Lung (tissue), 12 donors: ENCODE results near the gene DEFB115. TPM values are rescaled to one million over a fixed set of nuclear protein-coding genes. Genes with fewer than 3 reads are reported as not detected.
"Not testable (repeated sequence)": the region's sequence is repeated elsewhere in the genome, so short reads cannot be mapped to it uniquely, and the experiment has no call there.

Experiments used
- ATAC-seq: fragments of 200-7000 bp; cut with Tn5 transposase; one replicate; pipeline ENCODE4 v1.9.1; 2020; ENCODE audit warnings: moderate number of reproducible peaks; ENCODE audit not compliant: insufficient read depth, low FRiP score
- DNase-seq, 3 donors: peaks; one replicate each; pipeline ENCODE4 v3.0.0-alpha.2; 2013 to 2017
- H3K27ac ChIP-seq, 2 donors: one replicate each; pipeline ENCODE4 v1.5.1; 2013; ENCODE audit warnings: mild to moderate bottlenecking in 2 of 2, moderate library complexity in 2 of 2, control low read depth in 1 of 2, inconsistent platforms in 1 of 2, low read depth in 1 of 2, low read length in 1 of 2
- H3K27me3 ChIP-seq, 3 donors: one replicate each; pipeline ENCODE4 v1.5.1; 2013; ENCODE audit warnings: low read length in 2 of 3; ENCODE audit not compliant: control insufficient read depth in 3 of 3, insufficient read depth in 3 of 3
- H3K36me3 ChIP-seq, 4 donors: one replicate each; pipeline ENCODE4 v1.5.1; 2013; ENCODE audit warnings: low read length in 4 of 4, mild to moderate bottlenecking in 1 of 4, moderate library complexity in 1 of 4; ENCODE audit not compliant: control insufficient read depth in 4 of 4, insufficient read depth in 4 of 4
- H3K4me1 ChIP-seq, 5 donors: one replicate each; pipeline ENCODE4 v1.5.1; 2013; ENCODE audit warnings: low read length in 5 of 5, mild to moderate bottlenecking in 2 of 5, moderate library complexity in 1 of 5; ENCODE audit not compliant: control insufficient read depth in 5 of 5, insufficient read depth in 5 of 5
- H3K4me3 ChIP-seq: one replicate; pipeline ENCODE4 v1.5.1; 2013; ENCODE audit warnings: mild to moderate bottlenecking, control low read depth, moderate library complexity
- H3K9ac ChIP-seq, 2 donors: one replicate each; pipeline ENCODE4 v1.5.1; 2013; ENCODE audit warnings: low read length in 2 of 2, control low read depth in 1 of 2; ENCODE audit not compliant: insufficient read depth in 1 of 2
- H3K9me3 ChIP-seq, 4 donors: one replicate each; pipeline ENCODE4 v1.5.1; 2013; ENCODE audit warnings: low read length in 3 of 4, mild to moderate bottlenecking in 1 of 4, moderate library complexity in 1 of 4; ENCODE audit not compliant: control insufficient read depth in 4 of 4, insufficient read depth in 3 of 4
- WGBS, 2 donors: extraction: QIAGEN DNeasy Blood & Tissue Kit; methylation state at CpG; one replicate each; pipeline ENCODE4 v1.1.7; 2013; 5-methylcytosine and 5-hydroxymethylcytosine counted together
- polyA plus RNA-seq, 2 donors: library from polyadenylated mRNA; stranded (reverse); fragments of 200-250 nt; gene quantifications; one replicate each; pipeline ENCODE4 v1.2.1, GENCODE V29; 2013
- total RNA-seq, 2 donors: library from RNA; depleted of rRNA in 1 of 2; stranded (reverse); fragments of >200 nt in 1 of 2; gene quantifications; one replicate each; pipeline ENCODE4 v1.2.1, GENCODE V29; 2014 to 2021
- TF ChIP-seq, protein P1 (sequence below): IDR thresholded peaks from 2 replicates; pipeline ENCODE4 v1.5.1; 2012; ENCODE audit warnings: mild to moderate bottlenecking; ENCODE audit errors: control extremely low read depth, extremely low read depth
- donor health status: control.
- donor health status: control.
- donor health status: Bipolar disorder and iron deficiency.
- donor health status: healthy.
- donor health status: DM: yes; HTN: yes; CAD: no.

Gene DEFB115
- total and polyA plus RNA-seq, 4 donors: not detected

DNA sequence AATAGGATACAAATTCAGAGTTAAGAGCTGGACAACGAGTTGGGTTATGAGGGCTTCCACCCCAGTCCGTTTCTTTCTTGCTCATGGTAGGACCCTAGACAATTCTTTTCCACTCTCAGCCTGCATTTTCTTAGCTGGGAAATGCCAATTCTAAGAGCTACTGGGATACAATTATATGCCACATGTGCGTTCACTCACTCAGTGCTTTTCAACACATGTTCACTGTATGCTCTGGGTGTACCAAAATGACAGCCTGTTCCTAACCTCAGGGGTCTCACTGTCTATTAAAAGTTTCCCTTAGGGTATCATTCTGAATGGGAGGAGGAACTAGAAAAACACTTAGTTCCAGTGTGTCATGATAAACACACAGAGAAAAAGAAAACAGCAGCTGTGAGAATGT lies 505 bp upstream of the DEFB115 start:
- WGBS, 2 donors: 40 to 44% methylated on average over 3 of the region's 3 CpGs
- H3K4me1 ChIP-seq: no peaks in the 10 kb centered on the region
- no peaks in the 10 kb centered on the region for H3K36me3 ChIP-seq
- H3K9ac ChIP-seq: no peak overlapping the region
- DNase-seq (no peak), ATAC-seq (no peak)
- TF ChIP-seq, protein P1, sequence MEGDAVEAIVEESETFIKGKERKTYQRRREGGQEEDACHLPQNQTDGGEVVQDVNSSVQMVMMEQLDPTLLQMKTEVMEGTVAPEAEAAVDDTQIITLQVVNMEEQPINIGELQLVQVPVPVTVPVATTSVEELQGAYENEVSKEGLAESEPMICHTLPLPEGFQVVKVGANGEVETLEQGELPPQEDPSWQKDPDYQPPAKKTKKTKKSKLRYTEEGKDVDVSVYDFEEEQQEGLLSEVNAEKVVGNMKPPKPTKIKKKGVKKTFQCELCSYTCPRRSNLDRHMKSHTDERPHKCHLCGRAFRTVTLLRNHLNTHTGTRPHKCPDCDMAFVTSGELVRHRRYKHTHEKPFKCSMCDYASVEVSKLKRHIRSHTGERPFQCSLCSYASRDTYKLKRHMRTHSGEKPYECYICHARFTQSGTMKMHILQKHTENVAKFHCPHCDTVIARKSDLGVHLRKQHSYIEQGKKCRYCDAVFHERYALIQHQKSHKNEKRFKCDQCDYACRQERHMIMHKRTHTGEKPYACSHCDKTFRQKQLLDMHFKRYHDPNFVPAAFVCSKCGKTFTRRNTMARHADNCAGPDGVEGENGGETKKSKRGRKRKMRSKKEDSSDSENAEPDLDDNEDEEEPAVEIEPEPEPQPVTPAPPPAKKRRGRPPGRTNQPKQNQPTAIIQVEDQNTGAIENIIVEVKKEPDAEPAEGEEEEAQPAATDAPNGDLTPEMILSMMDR: no peak
- H3K27ac ChIP-seq: no peak overlapping the region
- H3K4me3 ChIP-seq: no peak overlapping the region
- H3K27me3 ChIP-seq: no peaks in the 10 kb centered on the region
- H3K9me3 ChIP-seq: peaks cover 0 to 19% (median 1%) of the 10 kb centered on the region in 4 donors

DNA sequence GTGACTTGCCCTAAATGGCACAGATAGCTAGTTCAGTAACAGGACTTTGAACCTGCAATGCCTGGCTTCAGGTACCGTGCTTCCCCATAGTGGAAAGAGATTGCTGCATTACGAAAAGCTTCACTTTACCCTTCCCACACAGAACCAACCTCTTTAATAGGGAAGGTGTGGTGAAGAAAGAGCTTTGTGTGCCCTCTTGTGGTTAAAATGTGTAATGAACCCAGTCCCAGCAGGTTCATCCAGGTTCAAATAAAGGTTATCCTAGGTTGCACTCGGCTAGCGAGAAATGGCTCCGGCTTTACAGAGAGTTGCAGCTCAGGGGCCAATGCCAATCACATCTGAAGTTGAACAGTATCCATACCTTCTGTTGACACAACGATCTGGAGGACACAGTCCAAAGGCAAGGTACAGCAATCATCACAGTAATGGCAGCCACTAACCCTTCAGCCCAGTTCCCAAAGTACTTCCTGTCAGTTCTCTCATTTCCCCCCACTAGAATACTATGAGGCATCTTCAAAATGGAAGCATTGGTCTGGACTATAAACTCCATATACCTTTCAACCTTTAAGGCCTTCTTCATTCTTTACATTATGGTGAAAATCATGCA lies 3.0 kb downstream of the DEFB115 start:
- Histone ChIP-seq H3K4me1 (no peaks in the 10 kb centered on the region), H3K9me3 (peaks cover 0 to 15% (median 1%) of the 10 kb centered on the region in 4 donors), H3K4me3 (no peak overlapping the region), H3K9ac (no peak overlapping the region), H3K27ac (no peak overlapping the region), H3K27me3 (no peaks in the 10 kb centered on the region), H3K36me3 (no peaks in the 10 kb centered on the region)
- no peak for DNase-seq
- 65 to 75% methylated on average over 6 of the region's 6 CpGs for WGBS, 2 donors
- TF ChIP-seq, protein P1: no peak
- no peak for ATAC-seq

DNA sequence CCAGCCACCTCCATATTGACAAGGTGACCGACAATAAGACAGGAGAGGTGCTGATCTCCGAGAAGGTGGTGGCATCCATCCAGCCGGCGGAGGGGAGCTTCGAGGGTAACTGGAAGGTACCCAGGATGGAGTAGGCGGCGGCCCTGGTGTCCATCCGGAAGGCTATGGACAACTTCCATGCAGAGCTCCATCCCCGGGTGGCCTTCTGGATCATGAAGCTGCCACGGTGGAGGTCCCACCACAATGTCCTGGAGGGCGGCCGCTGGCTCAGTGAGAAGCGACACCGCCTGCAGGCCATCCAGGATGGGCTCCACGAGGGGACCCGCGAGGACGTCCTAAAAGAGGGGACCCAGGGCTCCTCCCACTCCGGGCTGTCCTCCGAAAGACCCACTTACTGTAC lies 17.0 kb downstream of the DEFB115 start:
- no peak overlapping the region for H3K27ac ChIP-seq
- no peaks in the 10 kb centered on the region for H3K36me3 ChIP-seq
- peaks cover 0 to 39% (median 13%) of the 10 kb centered on the region in 4 donors for H3K9me3 ChIP-seq
- TF ChIP-seq, protein P1: no peak
- no peaks in the 10 kb centered on the region for H3K4me1 ChIP-seq
- H3K4me3 ChIP-seq: no peak overlapping the region
- ATAC-seq: no peak
- no peak for DNase-seq
- no peak overlapping the region for H3K9ac ChIP-seq
- H3K27me3 ChIP-seq: no peaks in the 10 kb centered on the region
- WGBS, 2 donors: 81 to 86% methylated on average over 20 of the region's 20 CpGs

DNA sequence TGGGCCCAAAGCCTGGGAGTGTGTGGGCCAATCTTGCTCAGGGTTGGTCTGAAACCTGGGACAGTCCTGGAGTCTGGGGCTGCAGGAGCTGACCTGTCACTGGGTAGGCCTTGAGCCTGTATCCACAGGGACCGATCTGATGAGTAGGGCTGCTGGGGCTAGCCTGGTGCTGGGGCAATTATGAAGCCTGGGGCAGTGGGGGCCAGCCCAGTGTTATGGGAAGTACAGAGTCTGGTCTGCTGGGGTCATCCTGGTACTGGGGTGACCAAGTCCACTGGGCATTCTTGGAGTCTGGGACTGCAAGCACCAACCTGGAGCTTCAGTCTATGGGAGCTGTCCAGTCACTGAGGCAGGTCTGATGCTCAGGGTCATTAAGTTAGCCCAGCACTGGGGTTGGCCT lies 20.7 kb downstream of the DEFB115 start:
- DNase-seq: no peak
- ATAC-seq: no peak
- H3K4me3 ChIP-seq: no peak overlapping the region
- no peaks in the 10 kb centered on the region for H3K36me3 ChIP-seq
- H3K4me1 ChIP-seq: no peaks in the 10 kb centered on the region
- no peak overlapping the region for H3K27ac ChIP-seq
- no peaks in the 10 kb centered on the region for H3K27me3 ChIP-seq
- TF ChIP-seq, protein P1: no peak
- H3K9ac ChIP-seq: no peak overlapping the region
- peaks cover 0 to 22% (median 5%) of the 10 kb centered on the region in 4 donors for H3K9me3 ChIP-seq
- WGBS, 2 donors: 73 to 83% methylated on average over 1 of the region's 1 CpG

DNA sequence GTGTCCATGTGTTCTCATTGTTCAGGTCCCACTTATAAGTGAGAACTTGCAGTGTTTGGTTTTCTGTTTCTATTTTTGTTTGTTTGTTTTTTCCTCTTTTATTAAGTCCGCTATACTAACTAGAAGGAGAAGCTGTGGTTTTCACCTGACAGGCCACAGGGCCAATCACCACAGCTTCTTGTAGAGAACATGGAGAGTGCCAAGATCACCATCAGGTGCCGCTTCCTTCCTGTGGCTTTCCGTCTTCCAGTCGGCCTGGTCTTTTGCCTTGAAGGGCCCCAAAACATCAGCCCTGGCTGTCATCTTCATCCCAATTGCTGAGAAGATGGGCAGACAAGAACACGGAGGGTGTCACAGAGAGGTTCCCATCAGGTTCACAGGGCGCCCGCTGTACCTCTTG lies 27.5 kb downstream of the DEFB115 start:
- not testable (repeated sequence) for ATAC-seq, H3K27me3 ChIP-seq, H3K9ac ChIP-seq, DNase-seq, H3K4me1 ChIP-seq, H3K36me3 ChIP-seq, H3K27ac ChIP-seq, H3K4me3 ChIP-seq
- WGBS, 2 donors: 69 to 70% methylated on average over 7 of the region's 7 CpGs
- H3K9me3 ChIP-seq: peaks cover 0 to 17% (median 8%) of the 10 kb centered on the region in 4 donors
